ENCODE data around the gene LRRC17. TPM values are rescaled to one million over a fixed set of nuclear protein-coding genes. Genes with fewer than 3 reads are reported as not detected.

Gene LRRC17
- polyA plus RNA-seq, 4 donors = 0.27 to 19.9 (median 0.61) TPM; not detected in 1

DNA sequence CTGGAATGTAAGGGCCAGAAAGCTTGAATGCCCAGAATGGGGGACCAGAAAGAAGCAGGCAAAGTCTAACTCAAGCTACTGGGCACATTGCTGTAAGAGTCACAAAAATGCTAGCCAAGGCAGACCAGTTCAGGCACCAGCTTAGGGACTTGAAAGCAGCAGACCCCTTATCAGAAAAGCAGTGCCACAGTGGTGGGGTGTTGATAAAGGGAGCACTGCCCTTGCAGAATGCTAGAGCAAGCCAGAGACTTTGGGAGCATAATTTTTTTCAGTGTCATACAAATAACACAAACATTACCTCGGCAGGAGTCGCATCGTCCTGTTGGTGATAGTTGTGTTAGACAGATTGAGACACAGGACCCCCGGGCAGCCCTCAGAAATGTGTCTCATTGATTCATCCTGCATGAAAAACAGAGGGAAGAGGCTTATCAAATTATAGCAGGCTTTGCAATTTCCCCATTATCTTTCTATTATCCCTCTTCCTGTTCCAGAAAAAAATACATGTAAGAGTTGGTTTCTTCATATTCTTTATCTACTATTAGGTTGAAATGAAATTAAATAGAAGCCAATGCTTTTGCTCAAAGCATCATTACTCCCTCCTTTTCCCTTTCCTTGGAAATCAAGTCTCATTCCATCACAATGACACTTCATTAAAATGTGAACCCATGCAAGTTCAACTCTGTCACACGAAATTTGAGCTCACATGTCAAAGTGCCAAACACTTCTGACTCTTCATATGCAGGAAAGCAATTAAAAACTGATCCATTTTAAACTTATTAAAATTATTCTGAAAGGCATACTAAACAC is 13.4 kb downstream of the LRRC17 start:
- Histone ChIP-seq H3K27me3 (ENCODE audit: control insufficient read depth in 3 of 3, insufficient read depth in 3 of 3, low read length in 3 of 3) (no peaks in the 10 kb centered on the region), H3K4me3 (ENCODE audit: low read depth in 1 of 3, low read length in 3 of 3) (no peak overlapping the region), H3K4me1 (ENCODE audit: control insufficient read depth in 3 of 3, insufficient read depth in 2 of 3, low read depth in 1 of 3, low read length in 2 of 3) (no peaks in the 10 kb centered on the region), H3K36me3 (ENCODE audit: control insufficient read depth in 3 of 3, insufficient read depth in 2 of 3, low read depth in 1 of 3, low read length in 3 of 3) (no peaks in the 10 kb centered on the region), H3K9me3 (ENCODE audit: control insufficient read depth in 2 of 2, insufficient read depth in 1 of 2, low read depth in 1 of 2, low read length in 1 of 2) (no peaks in the 10 kb centered on the region), H3K27ac (ENCODE audit: low read depth in 1 of 3, low read length in 2 of 3) (no peak overlapping the region)
- no peak for FAIRE-seq
- 49 to 72% (median 62%) methylated on average over 5 of the region's 5 CpGs for WGBS, 3 donors
- no peak for DNase-seq

DNA sequence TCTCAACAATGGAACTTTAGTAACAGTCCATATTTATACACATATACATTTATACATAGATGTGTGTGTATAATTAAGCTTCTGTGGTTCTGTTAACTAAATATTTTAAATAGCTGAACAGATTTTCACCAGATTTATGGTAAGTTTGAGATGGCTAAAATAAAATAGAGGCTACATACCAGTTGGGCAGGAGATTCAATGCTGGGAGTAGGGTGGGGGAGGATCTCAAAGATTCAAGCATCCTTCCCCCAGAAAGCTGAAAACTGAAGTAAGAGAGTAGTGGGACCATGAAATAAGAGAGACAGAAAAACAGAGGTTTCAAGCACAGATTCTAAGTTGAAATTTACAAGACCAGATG is 14.0 kb downstream of the LRRC17 start:
- no peaks in the 10 kb centered on the region for H3K36me3 ChIP-seq (ENCODE audit: control insufficient read depth in 3 of 3, insufficient read depth in 2 of 3, low read depth in 1 of 3, low read length in 3 of 3)
- DNase-seq (no peak), FAIRE-seq (no peak)
- H3K27me3 ChIP-seq (ENCODE audit: control insufficient read depth in 3 of 3, insufficient read depth in 3 of 3, low read length in 3 of 3) = no peaks in the 10 kb centered on the region
- no peaks in the 10 kb centered on the region for H3K9me3 ChIP-seq (ENCODE audit: control insufficient read depth in 2 of 2, insufficient read depth in 1 of 2, low read depth in 1 of 2, low read length in 1 of 2)
- no peaks in the 10 kb centered on the region for H3K4me1 ChIP-seq (ENCODE audit: control insufficient read depth in 3 of 3, insufficient read depth in 2 of 3, low read depth in 1 of 3, low read length in 2 of 3)
- H3K4me3 ChIP-seq (ENCODE audit: low read depth in 1 of 3, low read length in 3 of 3) = no peak overlapping the region
- no peak overlapping the region for H3K27ac ChIP-seq (ENCODE audit: low read depth in 1 of 3, low read length in 2 of 3)

- no peaks in the 10 kb centered on the region for H3K9me3 ChIP-seq (ENCODE audit: control insufficient read depth in 2 of 2, insufficient read depth in 1 of 2, low read depth in 1 of 2, low read length in 1 of 2)
- DNase-seq (no peak), FAIRE-seq (no peak)
- no peaks in the 10 kb centered on the region for H3K36me3 ChIP-seq (ENCODE audit: control insufficient read depth in 3 of 3, insufficient read depth in 2 of 3, low read depth in 1 of 3, low read length in 3 of 3)
- H3K27me3 ChIP-seq (ENCODE audit: control insufficient read depth in 3 of 3, insufficient read depth in 3 of 3, low read length in 3 of 3) = no peaks in the 10 kb centered on the region
- no peak overlapping the region for H3K27ac ChIP-seq (ENCODE audit: low read depth in 1 of 3, low read length in 2 of 3)
- 27 to 44% (median 39%) methylated on average over 2 of the region's 2 CpGs for WGBS, 3 donors
- H3K4me3 ChIP-seq (ENCODE audit: low read depth in 1 of 3, low read length in 3 of 3) = no peak overlapping the region
- H3K4me1 ChIP-seq (ENCODE audit: control insufficient read depth in 3 of 3, insufficient read depth in 2 of 3, low read depth in 1 of 3, low read length in 2 of 3) = no peaks in the 10 kb centered on the region
These were observed 14.6 kb downstream of the LRRC17 start for GRCh38 chr7:102927312-102927933.

DNA sequence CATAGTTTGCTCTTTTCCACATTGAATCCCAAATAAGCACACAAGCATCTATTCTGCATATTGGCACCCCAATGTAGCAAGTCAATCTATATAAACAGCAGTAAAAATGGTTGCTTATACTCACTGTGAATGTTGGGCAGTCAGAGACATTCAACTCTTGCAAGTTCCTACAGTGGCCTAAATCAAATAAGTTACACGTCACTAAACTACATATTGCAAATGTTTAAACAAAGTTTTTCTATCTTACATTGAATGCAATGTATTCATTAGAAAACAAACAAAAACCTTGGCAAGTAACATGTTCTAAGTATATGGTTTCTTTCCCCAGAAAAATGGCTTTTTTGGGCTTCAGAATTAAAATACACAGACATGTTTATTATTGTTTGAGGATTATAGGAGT is 19.0 kb downstream of the LRRC17 start:
- H3K4me3 ChIP-seq (ENCODE audit: low read depth in 1 of 3, low read length in 3 of 3) = no peak overlapping the region
- WGBS, 3 donors = 64 to 84% (median 84%) methylated on average over 1 of the region's 1 CpG

DNA sequence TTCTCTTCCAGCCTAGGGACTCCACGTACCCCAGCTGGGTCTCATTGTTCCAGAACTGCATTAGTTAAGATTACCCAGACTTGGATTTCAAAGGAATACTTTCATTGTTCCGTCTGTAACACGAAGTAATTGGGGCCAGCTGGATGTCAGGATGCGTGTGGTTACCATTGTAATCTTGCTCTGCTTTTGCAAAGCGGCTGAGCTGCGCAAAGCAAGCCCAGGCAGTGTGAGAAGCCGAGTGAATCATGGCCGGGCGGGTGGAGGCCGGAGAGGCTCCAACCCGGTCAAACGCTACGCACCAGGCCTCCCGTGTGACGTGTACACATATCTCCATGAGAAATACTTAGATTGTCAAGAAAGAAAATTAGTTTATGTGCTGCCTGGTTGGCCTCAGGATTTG is 21.0 kb downstream of the LRRC17 start:
- Histone ChIP-seq H3K27ac (ENCODE audit: low read depth in 1 of 3, low read length in 2 of 3) (peak overlapping the region in 2 of 3 donors; percentile 32 to 48), H3K36me3 (ENCODE audit: control insufficient read depth in 3 of 3, insufficient read depth in 2 of 3, low read depth in 1 of 3, low read length in 3 of 3) (no peaks in the 10 kb centered on the region), H3K4me3 (ENCODE audit: low read depth in 1 of 3, low read length in 3 of 3) (no peak overlapping the region), H3K9me3 (ENCODE audit: control insufficient read depth in 2 of 2, insufficient read depth in 1 of 2, low read depth in 1 of 2, low read length in 1 of 2) (no peaks in the 10 kb centered on the region), H3K27me3 (ENCODE audit: control insufficient read depth in 3 of 3, insufficient read depth in 3 of 3, low read length in 3 of 3) (no peaks in the 10 kb centered on the region), H3K4me1 (ENCODE audit: control insufficient read depth in 3 of 3, insufficient read depth in 2 of 3, low read depth in 1 of 3, low read length in 2 of 3) (no peaks in the 10 kb centered on the region)
- DNase-seq = peak in 1 of 2 donors; percentile 11
- FAIRE-seq = no peak
- WGBS, 3 donors = 78 to 85% (median 82%) methylated on average over 15 of the region's 15 CpGs

More for the DNA sequence above, 19.0 kb downstream of the LRRC17 start:
- DNase-seq (no peak), FAIRE-seq (no peak)
- H3K27ac ChIP-seq (ENCODE audit: low read depth in 1 of 3, low read length in 2 of 3) = no peak overlapping the region
- no peaks in the 10 kb centered on the region for H3K9me3 ChIP-seq (ENCODE audit: control insufficient read depth in 2 of 2, insufficient read depth in 1 of 2, low read depth in 1 of 2, low read length in 1 of 2)
- H3K36me3 ChIP-seq (ENCODE audit: control insufficient read depth in 3 of 3, insufficient read depth in 2 of 3, low read depth in 1 of 3, low read length in 3 of 3) = no peaks in the 10 kb centered on the region
- no peaks in the 10 kb centered on the region for H3K27me3 ChIP-seq (ENCODE audit: control insufficient read depth in 3 of 3, insufficient read depth in 3 of 3, low read length in 3 of 3)
- H3K4me1 ChIP-seq (ENCODE audit: control insufficient read depth in 3 of 3, insufficient read depth in 2 of 3, low read depth in 1 of 3, low read length in 2 of 3) = no peaks in the 10 kb centered on the region

DNA sequence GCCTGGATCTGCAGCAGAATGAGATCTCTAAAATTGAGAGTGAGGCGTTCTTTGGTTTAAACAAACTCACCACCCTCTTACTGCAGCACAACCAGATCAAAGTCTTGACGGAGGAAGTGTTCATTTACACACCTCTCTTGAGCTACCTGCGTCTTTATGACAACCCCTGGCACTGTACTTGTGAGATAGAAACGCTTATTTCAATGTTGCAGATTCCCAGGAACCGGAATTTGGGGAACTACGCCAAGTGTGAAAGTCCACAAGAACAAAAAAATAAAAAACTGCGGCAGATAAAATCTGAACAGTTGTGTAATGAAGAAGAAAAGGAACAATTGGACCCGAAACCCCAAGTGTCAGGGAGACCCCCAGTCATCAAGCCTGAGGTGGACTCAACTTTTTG is 21.4 kb downstream of the LRRC17 start:
- Histone ChIP-seq H3K36me3 (ENCODE audit: control insufficient read depth in 3 of 3, insufficient read depth in 2 of 3, low read depth in 1 of 3, low read length in 3 of 3) (no peaks in the 10 kb centered on the region), H3K27me3 (ENCODE audit: control insufficient read depth in 3 of 3, insufficient read depth in 3 of 3, low read length in 3 of 3) (no peaks in the 10 kb centered on the region), H3K9me3 (ENCODE audit: control insufficient read depth in 2 of 2, insufficient read depth in 1 of 2, low read depth in 1 of 2, low read length in 1 of 2) (no peaks in the 10 kb centered on the region), H3K4me1 (ENCODE audit: control insufficient read depth in 3 of 3, insufficient read depth in 2 of 3, low read depth in 1 of 3, low read length in 2 of 3) (no peaks in the 10 kb centered on the region), H3K4me3 (ENCODE audit: low read depth in 1 of 3, low read length in 3 of 3) (no peak overlapping the region), H3K27ac (ENCODE audit: low read depth in 1 of 3, low read length in 2 of 3) (peak overlapping the region in 2 of 3 donors; percentile 9 to 32)
- FAIRE-seq (no peak), DNase-seq (no peak)
- WGBS, 3 donors = 40 to 67% (median 52%) methylated on average over 8 of the region's 8 CpGs

- no peaks in the 10 kb centered on the region for H3K27me3 ChIP-seq (ENCODE audit: control insufficient read depth in 3 of 3, insufficient read depth in 3 of 3, low read length in 3 of 3)
- 80 to 87% (median 82%) methylated on average over 3 of the region's 3 CpGs for WGBS, 3 donors
- H3K4me3 ChIP-seq (ENCODE audit: low read depth in 1 of 3, low read length in 3 of 3) = no peak overlapping the region
- H3K4me1 ChIP-seq (ENCODE audit: control insufficient read depth in 3 of 3, insufficient read depth in 2 of 3, low read depth in 1 of 3, low read length in 2 of 3) = no peaks in the 10 kb centered on the region
- H3K27ac ChIP-seq (ENCODE audit: low read depth in 1 of 3, low read length in 2 of 3) = peak overlapping the region in 1 of 3 donors; percentile 34
- H3K9me3 ChIP-seq (ENCODE audit: control insufficient read depth in 2 of 2, insufficient read depth in 1 of 2, low read depth in 1 of 2, low read length in 1 of 2) = no peaks in the 10 kb centered on the region
- no peaks in the 10 kb centered on the region for H3K36me3 ChIP-seq (ENCODE audit: control insufficient read depth in 3 of 3, insufficient read depth in 2 of 3, low read depth in 1 of 3, low read length in 3 of 3)
- no peak for DNase-seq
- FAIRE-seq = no peak
These were observed 21.9 kb downstream of the LRRC17 start for GRCh38 chr7:102934701-102935100.

GRCh38 chr7:102935450-102936115 is 22.8 kb downstream of the LRRC17 start:
- H3K4me3 ChIP-seq (ENCODE audit: low read depth in 1 of 3, low read length in 3 of 3) = no peak overlapping the region
- no peak for FAIRE-seq
- H3K27me3 ChIP-seq (ENCODE audit: control insufficient read depth in 3 of 3, insufficient read depth in 3 of 3, low read length in 3 of 3) = no peaks in the 10 kb centered on the region
- H3K36me3 ChIP-seq (ENCODE audit: control insufficient read depth in 3 of 3, insufficient read depth in 2 of 3, low read depth in 1 of 3, low read length in 3 of 3) = no peaks in the 10 kb centered on the region
- DNase-seq = no peak
- no peaks in the 10 kb centered on the region for H3K9me3 ChIP-seq (ENCODE audit: control insufficient read depth in 2 of 2, insufficient read depth in 1 of 2, low read depth in 1 of 2, low read length in 1 of 2)
- H3K27ac ChIP-seq (ENCODE audit: low read depth in 1 of 3, low read length in 2 of 3) = no peak overlapping the region
- 52 to 75% (median 71%) methylated on average over 6 of the region's 6 CpGs for WGBS, 3 donors
- no peaks in the 10 kb centered on the region for H3K4me1 ChIP-seq (ENCODE audit: control insufficient read depth in 3 of 3, insufficient read depth in 2 of 3, low read depth in 1 of 3, low read length in 2 of 3)

Data from small intestine (tissue), 7 donors.